Measurements from ENCODE around the gene STUM.

Gene STUM

DNA sequence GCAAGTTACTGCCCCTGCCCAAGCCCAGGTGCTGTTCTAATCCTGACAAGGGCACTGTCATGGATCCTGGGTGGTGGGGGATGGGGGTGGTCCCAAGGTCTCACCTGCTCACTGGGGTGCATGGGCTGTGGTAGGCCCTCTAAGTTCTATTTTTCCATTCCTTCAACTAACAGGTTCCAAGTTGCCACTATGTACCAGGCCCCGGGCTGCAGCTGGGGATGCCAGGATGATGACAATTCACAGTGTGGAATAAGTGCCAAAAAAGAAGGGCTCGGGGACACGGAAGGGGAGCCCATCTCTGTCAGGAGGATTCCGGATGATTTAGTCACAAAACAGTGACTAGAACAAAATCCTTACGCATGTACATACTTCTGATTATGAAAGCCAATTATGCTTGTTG is 76.0 kb downstream of the STUM start:
- TF ChIP-seq, protein P1, sequence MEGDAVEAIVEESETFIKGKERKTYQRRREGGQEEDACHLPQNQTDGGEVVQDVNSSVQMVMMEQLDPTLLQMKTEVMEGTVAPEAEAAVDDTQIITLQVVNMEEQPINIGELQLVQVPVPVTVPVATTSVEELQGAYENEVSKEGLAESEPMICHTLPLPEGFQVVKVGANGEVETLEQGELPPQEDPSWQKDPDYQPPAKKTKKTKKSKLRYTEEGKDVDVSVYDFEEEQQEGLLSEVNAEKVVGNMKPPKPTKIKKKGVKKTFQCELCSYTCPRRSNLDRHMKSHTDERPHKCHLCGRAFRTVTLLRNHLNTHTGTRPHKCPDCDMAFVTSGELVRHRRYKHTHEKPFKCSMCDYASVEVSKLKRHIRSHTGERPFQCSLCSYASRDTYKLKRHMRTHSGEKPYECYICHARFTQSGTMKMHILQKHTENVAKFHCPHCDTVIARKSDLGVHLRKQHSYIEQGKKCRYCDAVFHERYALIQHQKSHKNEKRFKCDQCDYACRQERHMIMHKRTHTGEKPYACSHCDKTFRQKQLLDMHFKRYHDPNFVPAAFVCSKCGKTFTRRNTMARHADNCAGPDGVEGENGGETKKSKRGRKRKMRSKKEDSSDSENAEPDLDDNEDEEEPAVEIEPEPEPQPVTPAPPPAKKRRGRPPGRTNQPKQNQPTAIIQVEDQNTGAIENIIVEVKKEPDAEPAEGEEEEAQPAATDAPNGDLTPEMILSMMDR (IDR thresholded peaks at IDR 0.05; ENCODE audit: control insufficient read depth, extremely low read depth, insufficient read depth), result no peak
- no peak for DNase-seq (ENCODE audit: low read depth)
- no peak overlapping the region for H3K4me3 ChIP-seq (ENCODE audit: low read depth, low read length)

GRCh38 chr1:226625326-226625725 is 76.8 kb downstream of the STUM start:
- H3K4me3 ChIP-seq (ENCODE audit: low read depth, low read length), result no peak overlapping the region
- DNase-seq (ENCODE audit: low read depth), result no peak
- TF ChIP-seq, protein P1 (IDR thresholded peaks at IDR 0.05; ENCODE audit: control insufficient read depth, extremely low read depth, insufficient read depth), result no peak

GRCh38 chr1:226625832-226626576 is 77.4 kb downstream of the STUM start:
- TF ChIP-seq, protein P1 (IDR thresholded peaks at IDR 0.05; ENCODE audit: control insufficient read depth, extremely low read depth, insufficient read depth), result no peak
- no peak for DNase-seq (ENCODE audit: low read depth)
- H3K4me3 ChIP-seq (ENCODE audit: low read depth, low read length), result no peak overlapping the region

DNA sequence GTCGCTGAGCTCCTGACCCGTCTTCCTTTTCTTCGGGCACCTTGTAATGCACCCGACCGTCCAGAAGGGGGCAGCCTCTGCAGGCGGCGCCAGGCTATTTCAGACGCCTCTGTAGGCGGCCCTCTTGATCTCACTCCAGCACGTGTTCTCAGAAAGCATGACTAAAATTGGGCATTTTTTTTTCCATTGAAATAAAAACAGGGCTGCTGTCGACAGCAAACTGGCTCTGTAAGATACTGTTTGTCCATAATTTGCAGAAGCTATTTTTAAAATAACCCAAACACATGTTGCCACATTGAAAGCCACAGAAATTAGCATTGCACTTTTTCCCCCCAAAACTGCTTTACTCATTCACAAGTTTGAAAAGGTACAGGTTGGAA is 78.0 kb downstream of the STUM start:
- TF ChIP-seq, protein P1 (IDR thresholded peaks at IDR 0.05; ENCODE audit: control insufficient read depth, extremely low read depth, insufficient read depth), result peak; percentile 91
- no peak for DNase-seq (ENCODE audit: low read depth)
- no peak overlapping the region for H3K4me3 ChIP-seq (ENCODE audit: low read depth, low read length)

DNA sequence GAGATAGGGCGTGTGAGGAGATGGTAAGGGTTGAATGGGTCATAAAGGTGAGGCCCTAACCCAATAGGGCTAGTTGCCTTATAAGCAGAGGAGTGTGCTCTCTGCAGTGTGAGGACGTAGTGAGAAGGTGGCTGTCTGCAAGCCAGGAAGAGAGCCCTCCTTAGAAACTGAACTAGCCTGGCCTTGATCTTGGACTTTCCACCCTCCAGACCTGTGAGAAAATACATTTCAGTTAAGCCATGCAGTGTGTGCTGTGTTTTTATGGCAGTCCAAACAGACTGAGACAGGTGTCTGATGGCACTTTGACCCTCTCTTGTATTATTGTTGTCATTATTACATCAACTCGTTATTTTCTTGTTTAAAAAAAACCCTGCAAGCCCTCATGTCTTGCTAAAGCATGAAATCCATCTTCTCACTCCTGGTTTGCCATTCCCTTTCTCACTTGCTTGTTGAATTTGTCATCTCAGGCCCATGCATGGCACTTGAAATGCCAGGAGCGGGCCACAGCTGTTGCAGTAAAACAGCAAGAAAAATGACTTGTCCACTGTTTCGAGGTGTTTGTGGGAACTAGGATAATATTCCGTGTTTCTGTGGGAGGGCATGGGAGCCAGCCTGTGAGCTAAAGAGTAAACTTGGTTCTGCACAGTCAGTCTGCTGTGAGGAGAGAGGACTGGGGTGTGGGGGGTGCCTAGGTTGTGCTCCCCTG is 78.6 kb downstream of the STUM start:
- TF ChIP-seq, protein P1 (IDR thresholded peaks at IDR 0.05; ENCODE audit: control insufficient read depth, extremely low read depth, insufficient read depth), result no peak
- no peak overlapping the region for H3K4me3 ChIP-seq (ENCODE audit: low read depth, low read length)
- DNase-seq (ENCODE audit: low read depth), result no peak

DNA sequence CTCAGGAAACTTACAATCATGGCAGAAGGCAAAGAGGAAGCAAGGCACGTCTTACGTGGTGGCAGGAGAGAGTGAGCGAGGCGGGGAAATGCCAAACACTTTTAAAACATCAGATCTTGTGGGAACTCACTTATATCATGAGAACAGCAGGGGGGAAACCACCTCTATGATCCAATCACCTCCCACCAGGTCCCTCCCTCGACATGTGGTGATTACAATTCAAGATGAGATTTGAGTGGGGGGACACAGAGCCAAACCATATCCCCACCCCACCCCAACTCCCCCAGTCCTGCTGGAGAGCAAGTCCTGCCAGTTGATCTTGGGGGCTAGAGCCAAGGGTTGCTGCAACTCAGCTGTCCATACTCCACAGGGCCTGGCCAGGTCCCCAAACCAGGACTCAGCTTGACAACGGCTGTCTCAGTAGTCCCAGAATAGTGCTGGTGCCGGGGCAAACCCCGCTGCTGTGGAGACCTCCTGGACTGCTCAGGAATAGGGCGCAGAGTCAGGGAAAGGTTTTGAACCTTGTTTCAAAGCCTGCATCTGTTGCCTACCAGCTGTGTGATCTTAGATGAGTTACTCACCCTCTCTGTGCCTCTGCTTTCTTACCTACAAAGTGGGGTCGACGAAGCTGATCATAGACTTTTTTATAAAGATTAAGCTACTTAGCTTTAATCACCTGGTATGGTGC is 79.5 kb downstream of the STUM start:
- TF ChIP-seq, protein P1 (IDR thresholded peaks at IDR 0.05; ENCODE audit: control insufficient read depth, extremely low read depth, insufficient read depth), result no peak
- H3K4me3 ChIP-seq (ENCODE audit: low read depth, low read length), result no peak overlapping the region
- DNase-seq (ENCODE audit: low read depth), result no peak

Measured in LNCaP clone FGC (cell line).